Right lobe of liver (tissue), 6 donors: ENCODE data around the gene KBTBD13. TPM values are rescaled to one million over a fixed set of nuclear protein-coding genes. Genes with fewer than 3 reads are reported as not detected.

ENCODE experiments used
- ATAC-seq, 4 donors: fragments of 200-7000 bp; cut with Tn5 transposase; one replicate each; pipeline ENCODE4 v1.9.1; 2020; ENCODE audit warnings: mild to moderate bottlenecking in 4 of 4, moderate library complexity in 4 of 4
- DNase-seq, 3 donors: peaks; one replicate each; pipeline ENCODE4 v3.0.0-alpha.2; 2020
- H3K27ac ChIP-seq, 3 donors: fragments of 200-600 bp; one replicate each; pipeline ENCODE4 v1.8.0; 2022
- H3K27me3 ChIP-seq, 2 donors: fragments of 200-600 bp; one replicate each; pipeline ENCODE4 v1.8.0; 2022
- H3K36me3 ChIP-seq, 4 donors: fragments of 200-600 bp; sonication (generic) in 1 of 4; one replicate each; pipeline versions ENCODE4 v1.5.1 to v1.8.0; 2017 to 2022; ENCODE audit warnings: control low read depth in 1 of 4
- H3K4me1 ChIP-seq, 4 donors: fragments of 200-600 bp; sonication (generic) in 1 of 4; one replicate each; pipeline versions ENCODE4 v1.5.1 to v1.8.0; 2017 to 2022; ENCODE audit warnings: control low read depth in 1 of 4
- H3K4me3 ChIP-seq, 3 donors: fragments of 200-600 bp; one replicate each; pipeline ENCODE4 v1.8.0; 2022
- H3K9me3 ChIP-seq, 4 donors: fragments of 200-600 bp; sonication (generic) in 1 of 4; one replicate each; pipeline versions ENCODE4 v1.5.1 to v1.8.0; 2017 to 2022; ENCODE audit warnings: control low read depth in 1 of 4
- CTCF ChIP-seq, 4 donors: fragments of 200-600 bp in 3 of 4; fragments of 450-650 bp in 1 of 4; IDR thresholded peaks; one replicate each; pipeline versions ENCODE4 v1.5.1 to v1.8.0; 2016 to 2022; ENCODE audit warnings: antibody characterized with exemption in 4 of 4, mild to moderate bottlenecking in 2 of 4
- POLR2A ChIP-seq: fragments of 450-650 bp; IDR thresholded peaks from one replicate; pipeline ENCODE4 v1.6.1; 2017; ENCODE audit warnings: antibody characterized with exemption, mild to moderate bottlenecking
- WGBS: methylation state at CpG from one replicate; pipeline ENCODE4 v1.1.6; 2018; ENCODE audit warnings: low coverage, low lambda C conversion rate; ENCODE audit not compliant: insufficient coverage; ENCODE audit errors: missing lambda C conversion rate; 5-methylcytosine and 5-hydroxymethylcytosine counted together
- intact Hi-C, 2 donors: fragments of 100-400 bp; cut with DNase I; formaldehyde crosslinking; loops; one replicate each; pipeline versions ENCODE4 v1.11.2 to v1.14.1; 2022
- total RNA-seq, 6 experiments: library from RNA; depleted of rRNA in 2 of 6; stranded (reverse); fragments of >200 nt in 2 of 6; fragmentation: NEBNext Ultra II Directional in 3 of 6; extraction: Animal tissue kit (Norgen Biotek cat#: 25700) in 3 of 6; gene quantifications; one replicate each; pipeline versions ENCODE4 v1.1.0 to v1.2.4, GENCODE V29; 2016 to 2023
- donor health status: DM: no; HTN: yes; CAD: no.
- donor health status: DM: no; HTN: no; CAD: no.
- donor health status: DM: no; HTN: no; CAD: no.
- donor health status: DM: no; HTN: yes; CAD: no.
- donor health status: DM: no; HTN: yes; CAD: no.

The KBTBD13 gene
- total RNA-seq, 6 experiments from 2014 or later, result not detected

DNA sequence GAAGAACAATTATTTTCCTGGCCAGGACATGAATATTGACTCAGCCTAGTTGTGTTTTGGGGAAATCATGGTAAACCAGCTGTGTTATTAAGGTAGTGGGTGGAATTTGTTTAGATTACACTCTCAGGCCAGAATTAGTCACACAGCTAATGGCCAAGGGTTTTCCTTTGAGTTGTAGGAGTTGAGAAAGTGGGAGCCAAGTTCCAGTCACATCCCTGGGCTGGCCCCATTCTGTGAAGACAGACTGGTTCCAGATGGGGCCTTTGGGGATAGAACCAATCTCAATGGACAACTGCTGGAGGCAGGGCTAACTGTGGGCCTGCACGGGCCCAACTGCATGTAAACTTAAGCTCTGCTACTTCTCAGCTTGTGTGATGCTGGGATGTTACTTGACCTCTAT is 7.4 kb upstream of the KBTBD13 start:
- Histone ChIP-seq H3K27ac (no peak overlapping the region), H3K4me1 (peaks cover 0 to 6% (median 0%) of the 10 kb centered on the region in 4 donors), H3K36me3 (no peaks in the 10 kb centered on the region), H3K4me3 (no peak overlapping the region), H3K27me3 (peaks cover 0 to 4% of the 10 kb centered on the region in 2 donors), H3K9me3 (no peaks in the 10 kb centered on the region)
- no peak for DNase-seq
- peak in 1 of 4 donors; percentile 36 for ATAC-seq
- intact Hi-C loops, result no loop called here
- no peak for TF ChIP-seq POLR2A
- TF ChIP-seq CTCF (IDR thresholded peaks at IDR 0.05), result no peak
- no CpG with 5 or more reads among the region's 1 CpG for WGBS

DNA sequence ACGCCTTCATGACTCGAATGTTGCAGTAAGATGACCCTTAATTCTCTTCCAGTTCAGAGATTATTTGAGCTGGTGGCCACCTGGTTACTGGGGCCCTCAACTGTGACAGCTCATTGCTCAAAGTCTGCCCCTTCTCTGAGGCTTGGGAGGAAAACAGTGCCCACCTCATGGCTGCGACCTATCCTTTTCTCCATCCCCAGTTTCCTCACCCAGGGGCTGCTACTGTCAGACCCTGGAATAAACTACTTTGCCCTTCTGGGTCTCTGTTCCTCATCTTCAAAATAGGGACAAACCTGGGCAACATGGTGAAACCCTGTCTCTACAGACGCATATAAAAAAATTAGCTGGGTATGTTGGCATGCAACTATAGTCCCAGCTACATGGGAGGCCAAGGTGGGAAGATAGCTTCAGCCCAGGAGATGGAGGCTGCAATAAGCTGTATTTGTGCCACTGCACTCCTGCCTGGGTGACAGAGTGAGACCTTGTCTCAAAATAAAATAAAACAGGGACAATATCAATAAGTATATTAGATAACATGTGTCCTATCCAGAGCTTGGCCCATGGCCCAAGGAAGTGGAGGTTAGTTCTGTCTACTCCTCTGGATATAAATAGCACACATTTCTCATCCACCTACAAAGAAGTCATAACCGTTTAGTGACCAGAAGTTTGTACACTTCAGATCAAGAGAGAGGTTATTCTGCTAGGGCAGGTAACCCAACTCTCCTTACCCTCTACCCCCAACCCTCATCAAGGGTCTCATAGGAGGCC is 6.6 kb upstream of the KBTBD13 start:
- Histone ChIP-seq H3K27ac (no peak overlapping the region), H3K27me3 (peaks cover 0 to 4% of the 10 kb centered on the region in 2 donors), H3K4me3 (no peak overlapping the region), H3K36me3 (no peaks in the 10 kb centered on the region), H3K9me3 (no peaks in the 10 kb centered on the region), H3K4me1 (peaks cover 0 to 6% (median 0%) of the 10 kb centered on the region in 4 donors)
- TF ChIP-seq POLR2A (no peak), CTCF (IDR thresholded peaks at IDR 0.05) (no peak)
- DNase-seq, result no peak
- ATAC-seq, result no peak
- WGBS, result 72% methylated on average over 3 of the region's 5 CpGs
- intact Hi-C loops, result no loop called here

DNA sequence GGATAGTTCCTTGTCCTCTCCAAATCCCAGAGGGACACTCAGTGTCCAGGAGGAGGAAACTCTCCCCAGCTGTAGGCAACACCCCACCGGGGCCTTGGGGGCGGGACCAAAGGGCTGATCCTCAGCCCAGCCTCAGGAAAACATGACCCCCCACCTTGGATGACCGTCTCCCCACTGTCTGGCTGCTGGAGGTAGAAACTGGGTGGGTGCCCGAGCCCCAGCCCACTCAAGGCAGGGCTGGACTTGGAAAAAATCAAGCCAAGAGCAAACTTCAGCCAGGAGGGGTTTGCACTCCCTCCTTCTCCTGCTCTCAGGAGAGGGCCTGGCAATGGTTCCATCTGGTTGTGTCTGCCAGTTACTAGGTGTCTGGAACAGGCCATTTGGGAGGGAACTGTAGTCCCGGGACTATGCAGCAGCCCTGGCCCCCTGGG is 5.2 kb upstream of the KBTBD13 start:
- peaks cover 0 to 6% (median 0%) of the 10 kb centered on the region in 4 donors for H3K4me1 ChIP-seq
- H3K36me3 ChIP-seq, result no peaks in the 10 kb centered on the region
- H3K4me3 ChIP-seq, result no peak overlapping the region
- H3K27me3 ChIP-seq, result peaks cover 0 to 4% of the 10 kb centered on the region in 2 donors
- 60% methylated on average over 2 of the region's 5 CpGs for WGBS
- intact Hi-C loops, result no loop called here
- DNase-seq (no peak), ATAC-seq (no peak)
- no peaks in the 10 kb centered on the region for H3K9me3 ChIP-seq
- no peak overlapping the region for H3K27ac ChIP-seq
- TF ChIP-seq POLR2A, result no peak
- no peak for TF ChIP-seq CTCF (IDR thresholded peaks at IDR 0.05)

DNA sequence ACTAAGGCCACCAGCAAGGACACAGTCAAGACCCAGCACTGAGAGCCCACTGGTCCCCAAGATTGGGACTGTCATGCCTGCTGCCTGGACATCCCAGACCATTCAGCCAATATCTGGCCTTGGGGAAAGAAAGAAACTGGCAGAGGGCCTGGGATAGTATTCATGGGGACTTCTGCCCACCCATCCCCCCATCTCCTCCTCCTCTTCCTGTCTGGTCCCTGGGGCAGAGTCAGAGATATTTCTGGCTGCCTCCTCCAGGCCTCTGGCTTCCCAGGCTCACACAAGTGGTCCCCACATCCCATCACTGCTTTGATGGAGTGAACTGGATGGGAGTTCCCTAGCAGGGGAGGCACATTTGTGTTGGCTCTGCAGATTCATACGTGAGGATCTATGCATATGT is 4.5 kb upstream of the KBTBD13 start:
- ATAC-seq (peak in 1 of 4 donors; percentile 23), DNase-seq (no peak)
- Histone ChIP-seq H3K27me3 (peaks cover 0 to 4% of the 10 kb centered on the region in 2 donors), H3K27ac (no peak overlapping the region), H3K9me3 (no peaks in the 10 kb centered on the region), H3K4me1 (peaks cover 0 to 6% (median 0%) of the 10 kb centered on the region in 4 donors), H3K36me3 (no peaks in the 10 kb centered on the region), H3K4me3 (no peak overlapping the region)
- intact Hi-C loops, result no loop called here
- TF ChIP-seq CTCF (IDR thresholded peaks at IDR 0.05) (no peak), POLR2A (no peak)
- WGBS, result 86% methylated on average over 1 of the region's 1 CpG
